ENCODE measurements around the gene DENND10.

Gene DENND10

DNA sequence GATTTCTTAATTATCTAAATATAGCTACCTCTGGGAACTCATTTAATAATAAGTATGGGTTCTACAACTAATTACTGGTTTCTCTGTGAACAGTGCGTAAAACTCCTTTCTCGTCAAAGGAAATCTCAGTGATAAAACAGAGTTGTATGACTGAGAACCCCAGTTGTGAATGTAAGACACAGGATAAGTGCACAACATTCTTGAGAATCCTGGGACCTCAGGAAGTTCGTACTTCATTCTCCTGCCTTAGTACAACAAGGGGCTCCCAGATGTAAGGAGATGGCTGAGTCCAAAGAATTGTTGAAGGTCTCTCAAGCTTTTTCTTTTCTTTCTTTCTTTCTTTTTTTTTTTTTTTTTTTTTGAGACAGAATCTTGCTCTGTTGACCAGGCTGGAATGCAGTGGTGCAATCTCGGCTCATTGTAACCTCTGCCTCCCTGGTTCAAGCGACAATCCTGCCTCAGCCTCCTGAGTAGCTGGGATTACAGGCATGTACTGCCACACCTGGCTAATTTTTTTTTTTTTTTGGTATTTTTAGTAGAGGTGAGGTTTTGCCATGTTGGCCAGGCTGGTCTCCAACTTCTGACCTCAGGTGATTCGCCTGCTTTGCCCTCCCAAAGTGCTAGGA, 12.5 kb downstream of the DENND10 start:
- no peak for TF ChIP-seq RAD21 (IDR thresholded peaks at IDR 0.05; ENCODE audit: low read depth)
- no peak for TF ChIP-seq TCF12 (IDR thresholded peaks at IDR 0.05; ENCODE audit: low read depth)
- TF ChIP-seq, protein P1, sequence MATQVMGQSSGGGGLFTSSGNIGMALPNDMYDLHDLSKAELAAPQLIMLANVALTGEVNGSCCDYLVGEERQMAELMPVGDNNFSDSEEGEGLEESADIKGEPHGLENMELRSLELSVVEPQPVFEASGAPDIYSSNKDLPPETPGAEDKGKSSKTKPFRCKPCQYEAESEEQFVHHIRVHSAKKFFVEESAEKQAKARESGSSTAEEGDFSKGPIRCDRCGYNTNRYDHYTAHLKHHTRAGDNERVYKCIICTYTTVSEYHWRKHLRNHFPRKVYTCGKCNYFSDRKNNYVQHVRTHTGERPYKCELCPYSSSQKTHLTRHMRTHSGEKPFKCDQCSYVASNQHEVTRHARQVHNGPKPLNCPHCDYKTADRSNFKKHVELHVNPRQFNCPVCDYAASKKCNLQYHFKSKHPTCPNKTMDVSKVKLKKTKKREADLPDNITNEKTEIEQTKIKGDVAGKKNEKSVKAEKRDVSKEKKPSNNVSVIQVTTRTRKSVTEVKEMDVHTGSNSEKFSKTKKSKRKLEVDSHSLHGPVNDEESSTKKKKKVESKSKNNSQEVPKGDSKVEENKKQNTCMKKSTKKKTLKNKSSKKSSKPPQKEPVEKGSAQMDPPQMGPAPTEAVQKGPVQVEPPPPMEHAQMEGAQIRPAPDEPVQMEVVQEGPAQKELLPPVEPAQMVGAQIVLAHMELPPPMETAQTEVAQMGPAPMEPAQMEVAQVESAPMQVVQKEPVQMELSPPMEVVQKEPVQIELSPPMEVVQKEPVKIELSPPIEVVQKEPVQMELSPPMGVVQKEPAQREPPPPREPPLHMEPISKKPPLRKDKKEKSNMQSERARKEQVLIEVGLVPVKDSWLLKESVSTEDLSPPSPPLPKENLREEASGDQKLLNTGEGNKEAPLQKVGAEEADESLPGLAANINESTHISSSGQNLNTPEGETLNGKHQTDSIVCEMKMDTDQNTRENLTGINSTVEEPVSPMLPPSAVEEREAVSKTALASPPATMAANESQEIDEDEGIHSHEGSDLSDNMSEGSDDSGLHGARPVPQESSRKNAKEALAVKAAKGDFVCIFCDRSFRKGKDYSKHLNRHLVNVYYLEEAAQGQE (IDR thresholded peaks at IDR 0.05; ENCODE audit: low read depth) = no peak
- TF ChIP-seq, protein P2, sequence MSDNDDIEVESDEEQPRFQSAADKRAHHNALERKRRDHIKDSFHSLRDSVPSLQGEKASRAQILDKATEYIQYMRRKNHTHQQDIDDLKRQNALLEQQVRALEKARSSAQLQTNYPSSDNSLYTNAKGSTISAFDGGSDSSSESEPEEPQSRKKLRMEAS (IDR thresholded peaks at IDR 0.05) = no peak
- TF ChIP-seq, protein P3, sequence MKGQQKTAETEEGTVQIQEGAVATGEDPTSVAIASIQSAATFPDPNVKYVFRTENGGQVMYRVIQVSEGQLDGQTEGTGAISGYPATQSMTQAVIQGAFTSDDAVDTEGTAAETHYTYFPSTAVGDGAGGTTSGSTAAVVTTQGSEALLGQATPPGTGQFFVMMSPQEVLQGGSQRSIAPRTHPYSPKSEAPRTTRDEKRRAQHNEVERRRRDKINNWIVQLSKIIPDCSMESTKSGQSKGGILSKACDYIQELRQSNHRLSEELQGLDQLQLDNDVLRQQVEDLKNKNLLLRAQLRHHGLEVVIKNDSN (IDR thresholded peaks at IDR 0.05) = no peak
- no peak for TF ChIP-seq TEAD4 (IDR thresholded peaks at IDR 0.05)
- TF ChIP-seq EGR1 (IDR thresholded peaks at IDR 0.05) = no peak
- no peak for TF ChIP-seq TAF1 (IDR thresholded peaks at IDR 0.05; ENCODE audit: low read depth)
- TF ChIP-seq EP300 (IDR thresholded peaks at IDR 0.05; ENCODE audit: borderline replicate concordance) = no peak
- no peak for TF ChIP-seq CEBPB (IDR thresholded peaks at IDR 0.05)

DNA sequence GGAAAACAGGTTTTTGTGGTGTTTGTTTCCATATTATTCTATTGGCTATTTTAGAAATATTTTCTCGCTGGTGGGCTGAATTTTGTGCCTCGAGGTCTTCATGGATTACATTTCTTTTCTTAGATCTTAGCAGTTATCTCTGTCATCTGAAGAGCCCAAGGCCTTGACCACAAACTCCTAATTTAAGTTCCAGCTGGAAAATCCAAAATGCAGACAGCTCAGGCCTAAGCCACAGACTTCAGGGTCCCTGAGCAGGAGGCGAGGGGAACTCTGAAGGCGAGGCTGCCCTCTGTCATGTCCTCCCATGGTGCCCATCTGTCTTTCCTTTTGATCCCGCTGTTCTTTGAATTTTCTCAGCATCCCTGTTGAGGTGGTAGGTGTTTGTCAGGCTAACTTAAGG, 14.3 kb downstream of the DENND10 start:
- TF ChIP-seq TCF12 (IDR thresholded peaks at IDR 0.05; ENCODE audit: low read depth) (no peak), ZBTB7A (IDR thresholded peaks at IDR 0.05; ENCODE audit: low read depth) (no peak), TAF1 (IDR thresholded peaks at IDR 0.05; ENCODE audit: low read depth) (no peak), YY1 (IDR thresholded peaks at IDR 0.05; ENCODE audit: low read depth) (no peak), EGR1 (IDR thresholded peaks at IDR 0.05) (no peak), TEAD4 (IDR thresholded peaks at IDR 0.05) (no peak)
- TF ChIP-seq, protein P3 (IDR thresholded peaks at IDR 0.05) = no peak

DNA sequence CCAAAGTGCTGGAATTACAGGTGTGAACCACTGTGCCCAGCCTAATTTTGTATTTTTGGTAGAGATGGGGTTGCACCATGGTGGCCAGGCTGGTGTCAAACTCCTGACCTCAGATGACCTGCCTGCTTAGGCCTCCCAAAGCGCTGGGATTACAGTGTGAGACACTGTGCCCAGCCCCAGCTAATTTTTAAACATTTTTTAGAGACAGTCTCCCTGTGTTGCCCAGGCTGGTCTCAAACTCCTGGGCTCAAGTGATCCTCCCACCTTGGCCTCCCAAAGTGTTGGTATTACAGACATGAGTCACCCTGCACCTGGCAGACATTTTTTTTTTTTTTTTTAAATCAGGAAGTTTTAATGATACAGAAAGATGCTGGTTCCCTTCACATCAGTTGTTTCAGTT, 15.5 kb downstream of the DENND10 start:
- TF ChIP-seq RAD21 (IDR thresholded peaks at IDR 0.05; ENCODE audit: low read depth) = no peak
- TF ChIP-seq ZBTB7A (IDR thresholded peaks at IDR 0.05; ENCODE audit: low read depth) = no peak

DNA sequence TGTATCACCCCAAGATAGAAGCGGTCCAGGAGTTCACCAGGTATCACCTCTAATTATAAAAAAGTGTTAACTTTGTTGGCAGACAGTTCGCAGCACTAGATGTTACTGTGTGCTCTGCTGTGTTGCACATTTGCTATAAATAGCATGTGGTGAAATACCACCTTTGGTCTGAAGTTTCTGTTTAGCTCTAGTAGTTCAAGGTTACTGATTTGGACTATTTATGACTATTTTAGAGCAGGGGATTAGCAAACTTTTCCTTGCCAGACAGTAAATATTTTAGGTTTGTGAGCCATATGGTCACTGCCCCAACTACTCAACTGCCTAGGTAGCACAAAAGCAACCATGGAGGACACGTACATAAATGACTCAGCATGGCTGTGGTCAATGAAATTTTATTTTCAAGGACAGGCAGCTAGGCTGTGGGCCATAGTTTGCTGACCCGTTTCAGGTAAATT, 16.5 kb downstream of the DENND10 start:
- TF ChIP-seq TEAD4 (IDR thresholded peaks at IDR 0.05) (no peak), RAD21 (IDR thresholded peaks at IDR 0.05; ENCODE audit: low read depth) (no peak), FOXM1 (IDR thresholded peaks at IDR 0.05; ENCODE audit: borderline replicate concordance, low read depth) (no peak), NFIC (IDR thresholded peaks at IDR 0.05) (no peak), TCF12 (IDR thresholded peaks at IDR 0.05; ENCODE audit: low read depth) (no peak), TAF1 (IDR thresholded peaks at IDR 0.05; ENCODE audit: low read depth) (no peak), ZBTB7A (IDR thresholded peaks at IDR 0.05; ENCODE audit: low read depth) (no peak), YY1 (IDR thresholded peaks at IDR 0.05; ENCODE audit: low read depth) (no peak), EGR1 (IDR thresholded peaks at IDR 0.05) (no peak), CREB1 (IDR thresholded peaks at IDR 0.05; ENCODE audit: low read depth) (no peak), EP300 (IDR thresholded peaks at IDR 0.05; ENCODE audit: borderline replicate concordance) (no peak), CEBPB (IDR thresholded peaks at IDR 0.05) (no peak)
- TF ChIP-seq, protein P2 (IDR thresholded peaks at IDR 0.05) = no peak
- TF ChIP-seq, protein P1 (IDR thresholded peaks at IDR 0.05; ENCODE audit: low read depth) = no peak
- TF ChIP-seq, protein P3 (IDR thresholded peaks at IDR 0.05) = no peak

DNA sequence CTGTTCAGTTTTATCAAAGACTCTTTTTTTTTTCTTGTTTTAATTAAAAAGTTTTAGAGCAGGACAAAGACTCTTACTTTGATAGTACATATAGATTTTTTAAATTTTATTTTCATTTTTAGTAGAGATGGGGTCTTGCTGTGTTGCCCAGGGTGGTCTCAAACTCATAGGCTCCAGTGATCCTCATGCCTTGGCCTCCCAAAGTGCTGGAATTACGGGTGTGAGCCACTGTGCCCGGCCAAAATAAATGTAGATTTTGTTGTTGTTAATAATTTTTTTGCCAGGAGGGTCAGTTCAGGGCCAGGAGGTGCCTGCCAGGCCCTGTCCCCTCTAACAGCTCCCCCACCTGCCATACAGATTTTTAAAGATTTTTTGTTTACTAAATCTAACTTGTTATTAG, 17.0 kb downstream of the DENND10 start:
- TF ChIP-seq CEBPB (IDR thresholded peaks at IDR 0.05) = no peak
- TF ChIP-seq TCF12 (IDR thresholded peaks at IDR 0.05; ENCODE audit: low read depth) = no peak
- no peak for TF ChIP-seq YY1 (IDR thresholded peaks at IDR 0.05; ENCODE audit: low read depth)
- TF ChIP-seq, protein P1 (IDR thresholded peaks at IDR 0.05; ENCODE audit: low read depth) = no peak
- TF ChIP-seq EGR1 (IDR thresholded peaks at IDR 0.05) = no peak

All from Ishikawa (cell line).